ENCODE results near the gene ANXA1. TPM values are rescaled to one million over a fixed set of nuclear protein-coding genes. Genes with fewer than 3 reads are reported as not detected.

The ANXA1 gene
- total and polyA plus RNA-seq, 2 of the 13 experiments (the other 11 are each of a cell fraction or from before 2014, with no cell fraction given): 0.15 to 0.20 TPM

DNA sequence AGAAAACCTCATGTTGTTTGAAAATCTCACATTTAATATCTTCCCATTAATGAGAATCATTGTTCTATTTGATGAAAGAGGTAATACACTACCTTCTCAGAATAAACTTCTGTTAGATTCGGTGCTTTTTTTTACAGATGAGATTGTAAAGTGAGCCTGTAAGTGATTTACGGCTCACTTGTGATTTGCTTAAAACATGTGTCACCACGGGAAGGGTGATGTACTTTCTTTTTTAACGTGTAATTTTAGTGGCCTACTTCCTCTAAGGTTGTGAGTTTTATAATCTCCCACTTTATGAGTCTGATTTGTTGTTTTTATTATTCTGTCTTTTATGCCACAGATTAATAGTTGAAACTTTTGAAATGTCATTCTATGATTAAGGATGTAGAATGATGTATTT is 15.9 kb downstream of the ANXA1 start:
- no peak overlapping the region for H3K4me3 ChIP-seq (replicated peaks in 1 of 3; ENCODE audit: insufficient read depth in 1 of 3, low read depth in 2 of 3, low read length in 3 of 3)
- TF ChIP-seq CHCHD3 (CRISPR knock-in tag; IDR thresholded peaks at IDR 0.05): no peak
- TF ChIP-seq, protein P1, sequence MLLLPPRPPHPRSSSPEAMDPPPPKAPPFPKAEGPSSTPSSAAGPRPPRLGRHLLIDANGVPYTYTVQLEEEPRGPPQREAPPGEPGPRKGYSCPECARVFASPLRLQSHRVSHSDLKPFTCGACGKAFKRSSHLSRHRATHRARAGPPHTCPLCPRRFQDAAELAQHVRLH (CRISPR knock-in tag; IDR thresholded peaks at IDR 0.05; ENCODE audit: borderline replicate concordance, low read depth): no peak
- TF ChIP-seq SRY (CRISPR knock-in tag; IDR thresholded peaks at IDR 0.05): no peak
- TF ChIP-seq SRSF1 (optimal IDR thresholded peaks at IDR 0.05; ENCODE audit: low read depth, low read length): no peak
- 9% methylated on average over 4 of the region's 4 CpGs for WGBS (ENCODE audit: low lambda C conversion rate)
- H3K36me3 ChIP-seq (replicated peaks in 1 of 2; ENCODE audit: control insufficient read depth in 1 of 2, insufficient read depth in 2 of 2, low read length in 2 of 2): no peaks in the 10 kb centered on the region
- H3K9ac ChIP-seq (ENCODE audit: insufficient read depth, low read depth, low read length): no peak overlapping the region
- H3K4me1 ChIP-seq (ENCODE audit: insufficient read depth, low read length): no peaks in the 10 kb centered on the region
- no peak overlapping the region for H3K4me2 ChIP-seq (ENCODE audit: low read depth, low read length)
- FAIRE-seq (no peak), ATAC-seq (no peak), DNase-seq (ENCODE audit: low spot score) (no peak)
- H4K20me1 ChIP-seq (ENCODE audit: insufficient read depth, low read length): no peaks in the 10 kb centered on the region
- intact Hi-C loops (cut with micrococcal nuclease; ENCODE audit: unreplicated experiment): no loop called here
- BruUV-seq (replicated peaks): no TSS peak
- in situ Hi-C loops (cut with HindIII; ENCODE audit: extremely low pct_ligation_motif_present, low pct_unique_long_range_greater_than_20kb): no loop called here
- ChIA-PET POLR2A (no interaction called here), CTCF (ENCODE audit: low intra/inter-chr PET ratio, low total read pairs) (no interaction called here)
- no peaks in the 10 kb centered on the region; a peak in 1 of 5 replicates for H3K27me3 ChIP-seq (ENCODE audit: control insufficient read depth in 1 of 2, insufficient read depth in 2 of 2, low read length in 2 of 2)
- no peaks in the 10 kb centered on the region for H3K79me2 ChIP-seq (ENCODE audit: insufficient read depth, low read length)
- H3K27ac ChIP-seq (ENCODE audit: extremely low read length, insufficient read depth, low read length): no peak overlapping the region
- H2AFZ ChIP-seq (ENCODE audit: low read length): no peak overlapping the region
- no peaks in the 10 kb centered on the region for H3K9me3 ChIP-seq (ENCODE audit: low read length)

DNA sequence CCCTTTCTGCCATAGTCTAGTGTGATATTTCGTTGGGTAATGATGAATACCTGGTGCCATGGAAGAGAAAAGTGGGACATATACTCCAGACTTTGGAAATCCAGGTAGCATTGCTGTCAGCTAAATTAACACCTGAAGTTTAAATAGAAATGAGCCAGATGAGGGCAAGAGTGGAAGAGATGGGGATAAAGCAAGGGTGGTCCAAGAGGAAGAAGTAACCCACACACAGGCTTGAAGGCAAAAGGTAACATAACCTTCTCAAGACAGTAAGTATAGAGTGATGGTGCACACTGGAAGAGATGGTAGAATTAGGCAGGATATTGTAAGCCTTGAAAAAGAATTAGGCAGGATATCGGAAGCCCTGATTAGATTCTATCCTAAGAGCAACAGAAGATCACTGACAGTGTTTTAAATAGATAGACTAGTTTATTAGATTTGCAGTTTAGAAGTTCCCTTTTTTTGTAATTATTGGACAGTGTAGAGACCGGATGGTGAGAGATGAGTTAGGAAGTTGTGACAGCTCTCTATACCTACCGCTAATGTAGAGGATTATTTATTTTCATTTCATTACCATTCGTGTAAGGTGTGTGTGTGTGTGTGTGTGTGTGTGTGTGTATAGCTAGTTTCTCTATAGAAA is 16.8 kb downstream of the ANXA1 start:
- FAIRE-seq: no peak
- no peaks in the 10 kb centered on the region for H4K20me1 ChIP-seq (ENCODE audit: insufficient read depth, low read length)
- H3K9ac ChIP-seq (ENCODE audit: insufficient read depth, low read depth, low read length): no peak overlapping the region
- DNase-seq (ENCODE audit: low spot score): no peak
- intact Hi-C loops (cut with micrococcal nuclease; ENCODE audit: unreplicated experiment): no loop called here
- no peaks in the 10 kb centered on the region for H3K4me1 ChIP-seq (ENCODE audit: insufficient read depth, low read length)
- BruUV-seq (replicated peaks): no TSS peak
- no peaks in the 10 kb centered on the region for H3K9me3 ChIP-seq (ENCODE audit: low read length)
- H3K27me3 ChIP-seq (ENCODE audit: control insufficient read depth in 1 of 2, insufficient read depth in 2 of 2, low read length in 2 of 2): no peaks in the 10 kb centered on the region; a peak in 1 of 5 replicates
- H3K4me3 ChIP-seq (replicated peaks in 1 of 3; ENCODE audit: insufficient read depth in 1 of 3, low read depth in 2 of 3, low read length in 3 of 3): no peak overlapping the region
- TF ChIP-seq ELF4 (CRISPR knock-in tag; IDR thresholded peaks at IDR 0.05; ENCODE audit: borderline replicate concordance): no peak
- no peak for TF ChIP-seq SRSF4 (IDR thresholded peaks at IDR 0.05; ENCODE audit: low read depth, low read length, poor library complexity, severe bottlenecking)
- TF ChIP-seq ZNF343 (CRISPR knock-in tag; IDR thresholded peaks at IDR 0.05): no peak
- TF ChIP-seq ZNF773 (CRISPR knock-in tag; IDR thresholded peaks at IDR 0.05; ENCODE audit: borderline replicate concordance): no peak
- no peak for TF ChIP-seq TOPORS (CRISPR knock-in tag; IDR thresholded peaks at IDR 0.05)
- no peak for TF ChIP-seq NFKBIZ (CRISPR knock-in tag; IDR thresholded peaks at IDR 0.05)
- TF ChIP-seq NAIF1 (CRISPR knock-in tag; IDR thresholded peaks at IDR 0.05; ENCODE audit: borderline replicate concordance): no peak
- TF ChIP-seq NCOA5 (CRISPR knock-in tag; IDR thresholded peaks at IDR 0.05): no peak
- POLR2A ChIA-PET: no interaction called here
- H3K79me2 ChIP-seq (ENCODE audit: insufficient read depth, low read length): no peaks in the 10 kb centered on the region
- H2AFZ ChIP-seq (ENCODE audit: low read length): no peak overlapping the region
- no peak overlapping the region for H3K27ac ChIP-seq (ENCODE audit: extremely low read length, insufficient read depth, low read length)
- no peaks in the 10 kb centered on the region for H3K36me3 ChIP-seq (replicated peaks in 1 of 2; ENCODE audit: control insufficient read depth in 1 of 2, insufficient read depth in 2 of 2, low read length in 2 of 2)
- no peak overlapping the region for H3K4me2 ChIP-seq (ENCODE audit: low read depth, low read length)
- WGBS (ENCODE audit: low lambda C conversion rate): 3% methylated on average over 5 of the region's 5 CpGs
- CTCF ChIA-PET (ENCODE audit: low intra/inter-chr PET ratio, low total read pairs): no interaction called here
- in situ Hi-C loops (cut with HindIII; ENCODE audit: extremely low pct_ligation_motif_present, low pct_unique_long_range_greater_than_20kb): no loop called here
- no peak for ATAC-seq
